GM18868 (cell line): Measurements from ENCODE around the gene DOCK3.
"Not testable (repeated sequence)": the region's sequence is repeated elsewhere in the genome, so short reads cannot be mapped to it uniquely, and the experiment has no call there.

ENCODE experiments used
- ATAC-seq: cut with Tn5 transposase; IDR thresholded peaks from one replicate; pipeline ENCODE4 v1.9.1; 2021; ENCODE audit warnings: mild to moderate bottlenecking, moderate library complexity; ENCODE audit not compliant: unreplicated experiment

The DOCK3 gene

GRCh38 chr3:50651920-50652529 lies 22.7 kb upstream of the DOCK3 start:
- no peak for ATAC-seq

GRCh38 chr3:50652709-50653108 lies 22.0 kb upstream of the DOCK3 start:
- ATAC-seq = no peak

GRCh38 chr3:50653937-50654595 lies 20.7 kb upstream of the DOCK3 start:
- no peak for ATAC-seq

GRCh38 chr3:50655009-50655830 lies 19.5 kb upstream of the DOCK3 start:
- no peak for ATAC-seq

GRCh38 chr3:50656417-50657195 lies 18.1 kb upstream of the DOCK3 start:
- no peak for ATAC-seq

- no peak for ATAC-seq
Observed at GRCh38 chr3:50657407-50657806, 17.3 kb upstream of the DOCK3 start.

- ATAC-seq = no peak
Observed at GRCh38 chr3:50657816-50658215, 16.9 kb upstream of the DOCK3 start.

- no peak for ATAC-seq
Observed at GRCh38 chr3:50658416-50658815, 16.3 kb upstream of the DOCK3 start.

GRCh38 chr3:50658831-50659230 lies 15.9 kb upstream of the DOCK3 start:
- ATAC-seq = no peak

GRCh38 chr3:50660386-50660785 lies 14.3 kb upstream of the DOCK3 start:
- ATAC-seq = no peak

- ATAC-seq = no peak
Observed at GRCh38 chr3:50661321-50661837, 13.3 kb upstream of the DOCK3 start.

- no peak for ATAC-seq
Observed at GRCh38 chr3:50662408-50662807, 12.3 kb upstream of the DOCK3 start.

- no peak for ATAC-seq
Observed at GRCh38 chr3:50665081-50665840, 9.5 kb upstream of the DOCK3 start.

- ATAC-seq = not testable (repeated sequence)
Observed at GRCh38 chr3:50665841-50666115, 8.9 kb upstream of the DOCK3 start.

GRCh38 chr3:50666837-50667236 lies 7.9 kb upstream of the DOCK3 start:
- no peak for ATAC-seq

- ATAC-seq = no peak
Observed at GRCh38 chr3:50671331-50671730, 3.4 kb upstream of the DOCK3 start.

- no peak for ATAC-seq
Observed at GRCh38 chr3:50672656-50673055, 2.1 kb upstream of the DOCK3 start.

- ATAC-seq = no peak
Observed at GRCh38 chr3:50673931-50674330, 796 bp upstream of the DOCK3 start.

- peak; percentile 34 for ATAC-seq
Observed at GRCh38 chr3:50675179-50676030, 678 bp downstream of the DOCK3 start.
